CD4-positive, alpha-beta memory T cell (primary cell): Measurements from ENCODE around the gene SLC16A11. TPM values are rescaled to one million over a fixed set of nuclear protein-coding genes. Genes with fewer than 3 reads are reported as not detected.
A peak's percentile ranks its signal among the peaks of the same experiment; 100 is the strongest.

Experiments
- CTCF ChIA-PET: fragments of 350-600 bp; sonication (Branson Sonifier 250); formaldehyde crosslinking; loops from one replicate; lab custom pipeline; 2021; ENCODE audit warnings: inconsistent platforms; ENCODE audit not compliant: partially characterized antibody; lab: Charles Lee
- POLR2A ChIA-PET: fragments of 350-600 bp; sonication (Branson Sonifier 250); formaldehyde crosslinking; loops from one replicate; lab custom pipeline; 2021; ENCODE audit not compliant: partially characterized antibody; lab: Charles Lee
- DNase-seq, 5 donors: peaks; one replicate each; pipeline versions ENCODE4 v3.0.0 to v3.0.0-alpha.2; 2020 to 2022; ENCODE audit warnings: mixed read lengths in 1 of 5
- H3K27ac ChIP-seq: one replicate; pipeline ENCODE4 v1.7.0; 2013; ENCODE audit warnings: low read depth, low read length
- H3K27me3 ChIP-seq: 2 replicates; pipeline ENCODE4 v1.7.0; 2013; ENCODE audit warnings: mild to moderate bottlenecking, low read length, moderate library complexity; ENCODE audit not compliant: insufficient read depth
- H3K36me3 ChIP-seq: 2 replicates; pipeline ENCODE4 v1.7.0; 2013; ENCODE audit warnings: mild to moderate bottlenecking, low read length, moderate library complexity; ENCODE audit not compliant: insufficient read depth
- H3K4me1 ChIP-seq: 2 replicates; pipeline ENCODE4 v1.7.0; 2013; ENCODE audit warnings: mild to moderate bottlenecking, low read length, moderate library complexity; ENCODE audit not compliant: insufficient read depth
- H3K4me3 ChIP-seq, 2 donors: one replicate each; pipeline ENCODE4 v1.7.0; 2013; ENCODE audit warnings: low read length in 2 of 2, mild to moderate bottlenecking in 1 of 2
- H3K9me3 ChIP-seq, 2 donors: one replicate each; pipeline ENCODE4 v1.7.0; 2013; ENCODE audit warnings: low read length in 2 of 2, control low read depth in 1 of 2; ENCODE audit not compliant: control insufficient read depth in 1 of 2
- H3K27ac Mint-ChIP-seq, 7 donors: one replicate each; pipeline ENCODE4 v1.8.0; 2020 to 2021; ENCODE audit warnings: mixed read lengths in 7 of 7, mild to moderate bottlenecking in 6 of 7, inconsistent platforms in 3 of 7, moderate library complexity in 3 of 7
- H3K27me3 Mint-ChIP-seq, 2 donors: one replicate each; pipeline ENCODE4 v1.8.0; 2020 to 2021; ENCODE audit warnings: mixed read lengths in 2 of 2
- H3K36me3 Mint-ChIP-seq, 2 donors: one replicate each; pipeline ENCODE4 v1.8.0; 2020 to 2021; ENCODE audit warnings: mixed read lengths in 2 of 2, inconsistent platforms in 1 of 2, mild to moderate bottlenecking in 1 of 2
- H3K4me1 Mint-ChIP-seq, 4 donors: one replicate each; pipeline ENCODE4 v1.8.0; 2020 to 2021; ENCODE audit warnings: mixed read lengths in 4 of 4, mild to moderate bottlenecking in 1 of 4
- H3K4me3 Mint-ChIP-seq, 8 donors: one replicate each; pipeline ENCODE4 v1.8.0; 2020 to 2021; ENCODE audit warnings: mixed read lengths in 8 of 8, mild to moderate bottlenecking in 7 of 8, moderate library complexity in 6 of 8, inconsistent platforms in 3 of 8
- H3K9me3 Mint-ChIP-seq, 8 donors: one replicate each; pipeline ENCODE4 v1.8.0; 2020 to 2021; ENCODE audit warnings: mixed read lengths in 8 of 8, mild to moderate bottlenecking in 5 of 8, inconsistent platforms in 3 of 8, moderate library complexity in 1 of 8
- intact Hi-C: fragments of 100-400 bp; cut with micrococcal nuclease; formaldehyde crosslinking; loops from one replicate; pipeline ENCODE4 v1.15.1; 2023
- polyA plus RNA-seq, 2 donors: library from polyadenylated mRNA; unstranded; fragments of 300-500 nt; fragmentation: Illumina TruSeq; gene quantifications; one replicate each; pipeline ENCODE4 v1.2.3, GENCODE V29; 2021
- total RNA-seq, 2 experiments: library from RNA; stranded (reverse); gene quantifications; one replicate each; pipeline ENCODE4 v1.2.3, GENCODE V29; 2021

The SLC16A11 gene
- total and polyA plus RNA-seq, 4 experiments from 2014 or later, result 0.50 to 1.2 (median 0.79) TPM

DNA sequence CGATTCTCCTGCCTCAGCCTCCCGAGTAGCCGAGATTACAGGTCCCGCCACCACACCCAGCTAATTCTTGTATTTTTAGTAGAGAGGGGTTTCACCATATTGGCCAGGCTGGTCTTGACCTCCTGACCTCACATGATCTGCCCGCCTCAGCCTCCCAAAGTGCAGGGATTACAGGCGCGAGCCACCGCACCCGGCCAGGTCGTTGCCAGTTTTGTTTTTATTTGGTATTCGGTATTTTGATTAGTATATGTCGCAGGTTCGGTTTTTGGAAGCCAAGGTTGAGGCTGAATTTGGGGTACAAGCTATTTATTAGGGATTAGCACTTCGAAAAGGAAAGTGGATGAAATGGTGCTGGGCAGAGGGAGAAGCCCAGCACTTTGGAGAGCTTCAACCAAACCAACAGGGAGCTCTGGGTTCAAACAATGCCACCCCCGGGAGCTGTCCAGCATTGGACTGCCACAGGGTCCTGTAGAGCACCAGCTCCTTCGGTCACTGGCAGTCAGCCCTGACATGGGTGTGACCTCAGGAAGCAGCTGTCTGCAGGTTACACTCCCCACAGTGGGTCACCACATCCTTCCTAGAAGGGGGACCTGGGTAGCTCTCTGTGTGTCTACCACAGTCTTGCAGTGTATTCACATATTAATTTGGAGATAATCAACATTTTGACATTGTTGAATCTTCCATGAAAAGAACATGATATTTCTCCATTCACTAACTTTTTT lies 37.6 kb upstream of the SLC16A11 start:
- ChIA-PET CTCF (interaction anchor here (0.8 kb wide), 1 partner anchor 51 kb away, joined by 3 read pairs; no protein-coding TSS in a partner anchor), POLR2A (interaction anchor here (0.5 to 0.9 kb wide), 2 partner anchors 36 to 604 kb away, joined by 3 to 4 read pairs; no protein-coding TSS in a partner anchor)
- peak overlapping the region in 5 of 8 donors; percentile 25 to 57 (median 41) for H3K4me3 Mint-ChIP-seq

DNA sequence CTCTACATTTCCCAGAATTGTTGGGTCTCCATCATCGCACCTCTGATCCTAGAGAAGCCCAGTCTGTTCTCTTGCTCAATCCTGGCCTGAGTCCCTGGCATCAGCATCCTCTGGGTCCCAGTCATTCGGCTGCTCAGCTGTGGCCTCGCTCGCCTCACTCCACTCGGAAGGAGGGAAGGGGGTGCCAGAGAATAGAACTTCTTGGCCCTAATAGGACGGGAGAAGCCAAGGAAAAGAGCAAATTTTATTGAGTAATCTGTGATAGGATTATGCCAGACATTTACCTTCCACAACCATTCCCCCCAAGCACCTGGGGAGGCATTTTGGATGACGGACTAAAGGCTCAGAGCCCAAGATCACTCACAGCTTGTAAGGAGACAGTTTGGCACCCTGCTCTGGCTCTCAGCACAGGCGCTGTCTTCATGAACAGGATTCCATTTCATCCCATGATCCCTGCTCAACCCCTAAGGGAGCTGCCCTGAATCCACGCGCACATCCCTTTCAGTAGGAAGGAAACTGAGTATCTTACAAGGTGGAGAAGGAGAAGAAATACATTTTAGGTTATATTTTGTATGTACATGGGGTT lies 36.7 kb upstream of the SLC16A11 start:
- intact Hi-C loops, result no loop called here
- H3K9me3 ChIP-seq, result no peaks in the 10 kb centered on the region
- ChIA-PET POLR2A (no interaction called here), CTCF (no interaction called here)
- Mint-ChIP-seq H3K4me1 (peaks cover 20 to 47% (median 35%) of the 10 kb centered on the region in 4 donors), H3K4me3 (no peak overlapping the region), H3K36me3 (no peaks in the 10 kb centered on the region), H3K27me3 (no peaks in the 10 kb centered on the region), H3K9me3 (no peaks in the 10 kb centered on the region), H3K27ac (peak overlapping the region in 2 of 7 donors; percentile 48 to 80)
- H3K4me3 ChIP-seq, result no peak overlapping the region
- H3K36me3 ChIP-seq, result no peaks in the 10 kb centered on the region
- H3K27ac ChIP-seq, result no peak overlapping the region
- no peak for DNase-seq
- H3K4me1 ChIP-seq, result peaks cover 17% of the 10 kb centered on the region
- H3K27me3 ChIP-seq, result no peaks in the 10 kb centered on the region

More for the DNA sequence above, 37.6 kb upstream of the SLC16A11 start:
- Histone ChIP-seq H3K27me3 (no peaks in the 10 kb centered on the region), H3K4me3 (no peak overlapping the region), H3K9me3 (no peaks in the 10 kb centered on the region), H3K27ac (no peak overlapping the region), H3K4me1 (peaks cover 17% of the 10 kb centered on the region), H3K36me3 (no peaks in the 10 kb centered on the region)
- intact Hi-C loops, result no loop called here
- Mint-ChIP-seq H3K36me3 (no peaks in the 10 kb centered on the region), H3K9me3 (no peaks in the 10 kb centered on the region), H3K27ac (peak overlapping the region in 1 of 7 donors; percentile 2), H3K27me3 (peaks cover 2% of the 10 kb centered on the region in 2 donors), H3K4me1 (peaks cover 20 to 47% (median 35%) of the 10 kb centered on the region in 4 donors)
- peak; percentile 26 to 56 (median 33) for DNase-seq

DNA sequence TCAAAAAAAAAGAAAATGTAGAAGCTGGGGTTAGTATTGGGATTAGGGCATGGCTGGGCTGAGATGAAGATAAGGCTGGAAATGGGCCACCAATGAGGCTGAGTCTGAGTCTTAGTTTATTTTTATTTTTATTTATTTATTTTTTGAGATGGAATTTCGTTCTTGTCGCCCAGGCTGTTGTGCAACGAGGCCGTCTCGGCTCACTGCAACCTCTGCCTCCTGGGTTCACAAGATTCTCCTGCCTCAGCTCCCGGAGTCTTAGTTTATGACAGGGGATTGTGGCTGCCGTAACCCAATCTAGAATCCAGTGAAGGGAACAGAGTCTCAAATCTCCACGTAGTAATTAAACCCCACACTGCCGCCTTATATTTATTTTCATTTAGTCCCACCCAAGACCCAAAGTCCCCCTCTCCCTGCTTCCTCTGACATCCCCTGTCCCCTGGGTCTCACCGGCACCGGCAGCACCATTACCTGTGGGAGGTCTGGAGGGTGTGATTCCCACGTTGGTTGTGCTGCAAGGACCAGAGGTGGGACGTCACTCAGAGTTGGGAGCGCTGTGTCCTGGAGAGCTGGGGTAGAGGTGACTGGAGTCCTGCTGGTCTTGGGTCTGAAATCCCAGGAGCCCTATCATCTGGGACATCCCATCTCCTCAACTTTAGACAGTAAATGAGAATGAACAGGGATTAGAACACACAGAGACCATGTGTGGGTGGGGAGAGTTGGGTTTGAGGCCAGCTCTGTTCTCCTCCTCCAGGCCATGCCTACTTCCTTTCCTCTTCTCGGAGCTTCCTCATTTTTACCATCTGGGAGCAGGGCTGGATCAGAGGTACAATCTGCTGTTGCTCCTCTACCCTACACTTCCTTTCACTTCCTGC lies 35.9 kb upstream of the SLC16A11 start, which contains the start of gene CLEC10A:
Gene CLEC10A, minus strand, starts transcription at position 671 of the 875 bp plus-strand sequence. CDS start 1,439 bp downstream, outside the sequence.
- Histone ChIP-seq H3K27me3 (no peaks in the 10 kb centered on the region), H3K4me1 (peaks cover 17% of the 10 kb centered on the region), H3K9me3 (no peaks in the 10 kb centered on the region), H3K27ac (no peak within 1 kb of the TSS), H3K4me3 (no peak within 1 kb of the TSS), H3K36me3 (no peaks in the 10 kb centered on the region)
- H3K9me3 Mint-ChIP-seq, result no peaks in the 10 kb centered on the region
- intact Hi-C loops, result no loop called here
- H3K36me3 Mint-ChIP-seq, result no peaks in the 10 kb centered on the region
- ChIA-PET CTCF (no interaction called here), POLR2A (no interaction called here)
- DNase-seq, result no peak
- peaks cover 20 to 47% (median 35%) of the 10 kb centered on the region in 4 donors for H3K4me1 Mint-ChIP-seq
- H3K4me3 Mint-ChIP-seq, result no peak within 1 kb of the TSS
- no peaks in the 10 kb centered on the region for H3K27me3 Mint-ChIP-seq
- peak within 1 kb of the TSS in 3 of 7 donors; percentile 48 to 80 (median 56) for H3K27ac Mint-ChIP-seq

DNA sequence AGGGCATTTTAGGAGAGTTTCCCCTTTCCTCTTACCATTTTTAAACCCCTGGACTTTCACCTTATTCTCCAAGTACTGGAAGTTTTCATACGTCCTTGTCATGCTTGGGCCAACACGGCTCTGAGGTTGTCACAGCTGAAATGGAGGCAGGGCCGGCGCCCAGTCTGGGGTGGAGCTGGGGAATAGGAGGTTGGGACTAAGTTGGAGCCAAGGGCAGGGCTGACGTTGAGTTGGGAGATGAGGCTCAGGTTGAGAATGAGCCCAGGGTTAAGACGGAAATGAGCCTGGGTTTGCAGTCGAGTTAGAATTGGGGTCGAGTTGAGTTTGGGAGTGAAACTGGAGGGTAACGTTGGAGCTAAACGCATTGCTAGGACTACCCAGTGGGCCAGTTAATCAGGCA lies 34.8 kb upstream of the SLC16A11 start:
- Mint-ChIP-seq H3K27ac (peak overlapping the region in 1 of 7 donors; percentile 24), H3K9me3 (no peaks in the 10 kb centered on the region), H3K36me3 (no peaks in the 10 kb centered on the region), H3K4me3 (no peak overlapping the region), H3K4me1 (peaks cover 19 to 38% (median 31%) of the 10 kb centered on the region in 4 donors), H3K27me3 (no peaks in the 10 kb centered on the region)
- POLR2A ChIA-PET, result no interaction called here
- Histone ChIP-seq H3K27ac (no peak overlapping the region), H3K4me3 (no peak overlapping the region), H3K36me3 (no peaks in the 10 kb centered on the region), H3K4me1 (peaks cover 17% of the 10 kb centered on the region), H3K27me3 (no peaks in the 10 kb centered on the region), H3K9me3 (no peaks in the 10 kb centered on the region)
- DNase-seq, result no peak
- intact Hi-C loops, result no loop called here
- CTCF ChIA-PET, result no interaction called here

DNA sequence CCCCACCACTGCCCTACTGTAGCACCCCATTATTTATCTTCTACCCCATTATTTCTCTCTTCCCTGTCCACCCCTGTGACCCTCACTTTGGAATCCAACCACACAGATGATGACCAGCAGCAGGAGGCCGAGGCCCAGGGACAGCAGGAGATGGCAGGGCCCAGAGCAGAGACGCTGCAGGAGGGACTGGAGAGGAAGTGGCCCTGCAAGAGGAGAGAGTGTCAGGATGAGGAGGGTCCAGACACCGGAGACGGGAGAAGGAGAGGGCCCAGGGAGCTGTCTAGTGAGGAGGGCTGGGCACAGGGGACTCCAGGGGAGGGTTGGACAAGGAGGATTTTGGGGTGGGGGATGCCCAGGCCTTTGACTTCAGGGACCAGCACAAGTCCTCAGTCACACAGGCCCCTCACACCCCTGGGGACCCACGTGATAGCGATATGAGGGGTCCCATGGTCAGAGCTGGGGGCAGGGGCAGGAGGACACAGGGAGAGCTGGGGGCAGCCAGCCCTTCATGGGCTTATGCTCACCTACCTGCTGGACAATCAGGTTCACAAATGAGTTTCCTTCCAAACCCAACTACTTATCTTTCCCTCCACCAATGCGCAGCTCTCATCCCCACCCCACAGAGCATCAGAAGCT lies 34.1 kb upstream of the SLC16A11 start:
- Mint-ChIP-seq H3K4me1 (peaks cover 15 to 31% (median 26%) of the 10 kb centered on the region in 4 donors), H3K27me3 (no peaks in the 10 kb centered on the region), H3K36me3 (no peaks in the 10 kb centered on the region), H3K27ac (no peak overlapping the region), H3K4me3 (no peak overlapping the region), H3K9me3 (no peaks in the 10 kb centered on the region)
- Histone ChIP-seq H3K36me3 (no peaks in the 10 kb centered on the region), H3K4me3 (no peak overlapping the region), H3K4me1 (peaks cover 17% of the 10 kb centered on the region), H3K27ac (no peak overlapping the region), H3K27me3 (no peaks in the 10 kb centered on the region), H3K9me3 (no peaks in the 10 kb centered on the region)
- intact Hi-C loops, result no loop called here
- POLR2A ChIA-PET, result no interaction called here
- CTCF ChIA-PET, result no interaction called here
- peak in 1 of 5 donors; percentile 25 for DNase-seq

DNA sequence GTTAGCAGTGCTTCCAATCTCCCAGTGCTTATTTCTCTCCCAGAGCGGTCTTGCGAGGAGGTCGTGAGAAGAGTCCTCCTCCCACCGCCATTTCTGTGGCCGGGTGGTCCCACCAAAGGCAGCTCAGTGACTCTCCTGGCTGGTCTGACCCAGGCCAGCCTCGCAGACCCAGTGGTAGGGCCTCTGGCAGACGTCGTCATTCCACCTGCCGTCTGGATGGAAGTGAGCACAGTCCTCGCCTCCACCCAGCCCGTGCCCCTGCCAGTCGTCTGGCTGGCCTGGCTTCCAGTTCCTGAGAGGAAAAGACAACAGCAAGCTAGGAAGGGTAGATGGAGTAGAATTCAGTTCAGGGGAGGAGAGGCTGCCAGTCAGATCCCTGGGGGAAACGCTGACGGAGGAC lies 31.0 kb upstream of the SLC16A11 start:
- no peak for DNase-seq
- intact Hi-C loops, result no loop called here
- Mint-ChIP-seq H3K4me3 (no peak overlapping the region), H3K27me3 (no peaks in the 10 kb centered on the region), H3K9me3 (peaks cover 0 to 3% (median 0%) of the 10 kb centered on the region in 8 donors), H3K4me1 (peaks cover 0 to 5% (median 5%) of the 10 kb centered on the region in 4 donors), H3K36me3 (no peaks in the 10 kb centered on the region), H3K27ac (no peak overlapping the region)
- no peak overlapping the region for H3K4me3 ChIP-seq
- H3K27ac ChIP-seq, result no peak overlapping the region
- H3K4me1 ChIP-seq, result no peaks in the 10 kb centered on the region
- POLR2A ChIA-PET, result no interaction called here
- no peaks in the 10 kb centered on the region for H3K36me3 ChIP-seq
- CTCF ChIA-PET, result interaction anchor here (0.5 to 1.6 kb wide), 3 partner anchors 23 to 92 kb away, joined by 3 to 5 read pairs (median 3); no protein-coding TSS in a partner anchor
- no peaks in the 10 kb centered on the region for H3K27me3 ChIP-seq
- H3K9me3 ChIP-seq, result no peaks in the 10 kb centered on the region
